IgD-negative memory B cell (primary cell): ENCODE measurements around the gene EPB41. TPM values are rescaled to one million over a fixed set of nuclear protein-coding genes. Genes with fewer than 3 reads are reported as not detected.

Experiments used
- H3K27ac Mint-ChIP-seq, 3 donors: one replicate each; pipeline ENCODE4 v1.8.0; 2020 to 2022; ENCODE audit warnings: mild to moderate bottlenecking in 3 of 3, mixed read lengths in 3 of 3, moderate library complexity in 1 of 3
- H3K27me3 Mint-ChIP-seq: one replicate; pipeline ENCODE4 v1.8.0; 2021; ENCODE audit warnings: mixed read lengths
- H3K36me3 Mint-ChIP-seq: one replicate; pipeline ENCODE4 v1.8.0; 2020; ENCODE audit warnings: mild to moderate bottlenecking, mixed read lengths
- H3K4me1 Mint-ChIP-seq, 3 donors: one replicate each; pipeline ENCODE4 v1.8.0; 2020 to 2022; ENCODE audit warnings: mixed read lengths in 3 of 3, mild to moderate bottlenecking in 1 of 3
- H3K4me3 Mint-ChIP-seq, 4 donors: one replicate each; pipeline ENCODE4 v1.8.0; 2020 to 2022; ENCODE audit warnings: mild to moderate bottlenecking in 4 of 4, mixed read lengths in 4 of 4, moderate library complexity in 3 of 4
- H3K9me3 Mint-ChIP-seq, 3 donors: one replicate each; pipeline ENCODE4 v1.8.0; 2020 to 2021; ENCODE audit warnings: mixed read lengths in 3 of 3, mild to moderate bottlenecking in 1 of 3
- polyA plus RNA-seq: library from polyadenylated mRNA; unstranded; fragments of 300-500 nt; fragmentation: Illumina TruSeq; gene quantifications from one replicate; pipeline ENCODE4 v1.2.3, GENCODE V29; 2021

Gene EPB41
- polyA plus RNA-seq, 1 donor from 2014 or later: 78.9 TPM

DNA sequence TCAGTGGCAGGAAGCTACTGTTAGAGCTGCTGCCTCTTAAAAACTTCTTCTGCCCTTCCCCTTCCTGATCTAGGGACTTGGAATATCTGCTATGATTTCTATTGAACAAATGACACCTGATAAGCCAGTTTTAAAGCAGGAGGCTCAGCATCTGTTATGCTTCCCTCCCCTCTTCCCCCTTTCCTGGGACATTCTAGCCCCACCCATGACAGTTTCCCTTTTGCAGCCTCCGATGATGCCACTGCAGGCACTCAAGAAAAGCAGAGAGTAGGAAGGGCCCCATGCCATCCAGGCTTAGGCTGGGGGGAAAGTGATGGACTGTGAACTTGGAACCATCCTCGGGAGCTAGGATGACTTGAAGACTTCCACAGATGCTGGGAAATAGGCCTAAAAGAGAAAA is 15.1 kb upstream of the EPB41 start:
- H3K4me3 Mint-ChIP-seq: no peak overlapping the region

DNA sequence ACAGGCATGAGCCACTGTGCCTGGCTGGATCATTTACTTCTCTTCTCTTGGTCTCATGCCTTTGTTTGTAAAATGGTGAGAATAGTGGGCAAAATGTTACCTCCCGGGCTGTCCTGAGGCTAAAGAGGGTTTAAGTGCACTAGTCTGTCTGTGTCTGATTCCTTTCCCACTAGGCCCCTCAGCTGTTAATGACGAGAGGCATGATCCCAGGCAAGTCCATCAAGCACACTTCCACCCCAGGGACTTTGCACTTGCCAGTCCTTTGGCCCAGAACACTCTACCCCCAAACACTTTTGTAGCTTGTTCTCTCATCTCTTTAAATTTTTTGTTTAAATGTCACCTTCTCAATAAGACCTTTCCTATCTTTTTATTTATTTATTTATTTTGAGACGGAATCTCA is 13.8 kb upstream of the EPB41 start:
- no peaks in the 10 kb centered on the region for H3K9me3 Mint-ChIP-seq
- no peak overlapping the region for H3K4me3 Mint-ChIP-seq
- H3K27ac Mint-ChIP-seq: peak overlapping the region in 1 of 3 donors; percentile 19
- no peaks in the 10 kb centered on the region for H3K27me3 Mint-ChIP-seq
- H3K36me3 Mint-ChIP-seq: peaks cover 8% of the 10 kb centered on the region
- peaks cover 25 to 39% (median 36%) of the 10 kb centered on the region in 3 donors for H3K4me1 Mint-ChIP-seq

More for the DNA sequence above, 15.1 kb upstream of the EPB41 start:
- Mint-ChIP-seq H3K27ac (peak overlapping the region in 1 of 3 donors; percentile 81), H3K9me3 (no peaks in the 10 kb centered on the region), H3K36me3 (peaks cover 6% of the 10 kb centered on the region), H3K27me3 (no peaks in the 10 kb centered on the region), H3K4me1 (peaks cover 26 to 41% (median 36%) of the 10 kb centered on the region in 3 donors)

DNA sequence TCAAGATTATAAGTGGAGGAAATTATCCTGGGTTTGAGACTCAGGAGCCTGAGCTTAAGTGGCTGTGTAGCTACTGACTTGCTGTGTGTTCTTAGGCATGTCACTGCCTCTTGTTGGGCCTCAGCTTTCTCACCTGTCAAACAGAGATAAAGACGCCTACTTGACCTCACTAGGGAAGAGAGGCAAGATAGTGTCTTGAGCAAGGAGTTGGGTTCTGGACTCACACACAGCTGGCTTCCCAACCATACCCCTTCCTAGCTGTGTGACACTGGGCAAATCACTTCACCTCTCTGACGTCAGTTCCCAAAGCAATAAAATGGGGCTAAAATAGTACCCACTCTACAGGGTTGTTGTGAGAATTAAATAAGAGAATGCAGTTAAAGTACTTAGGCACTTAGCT is 11.6 kb upstream of the EPB41 start:
- H3K36me3 Mint-ChIP-seq: peaks cover 6% of the 10 kb centered on the region
- H3K4me3 Mint-ChIP-seq: no peak overlapping the region
- H3K27me3 Mint-ChIP-seq: no peaks in the 10 kb centered on the region
- H3K27ac Mint-ChIP-seq: no peak overlapping the region
- no peaks in the 10 kb centered on the region for H3K9me3 Mint-ChIP-seq
- peaks cover 23 to 34% (median 33%) of the 10 kb centered on the region in 3 donors for H3K4me1 Mint-ChIP-seq

DNA sequence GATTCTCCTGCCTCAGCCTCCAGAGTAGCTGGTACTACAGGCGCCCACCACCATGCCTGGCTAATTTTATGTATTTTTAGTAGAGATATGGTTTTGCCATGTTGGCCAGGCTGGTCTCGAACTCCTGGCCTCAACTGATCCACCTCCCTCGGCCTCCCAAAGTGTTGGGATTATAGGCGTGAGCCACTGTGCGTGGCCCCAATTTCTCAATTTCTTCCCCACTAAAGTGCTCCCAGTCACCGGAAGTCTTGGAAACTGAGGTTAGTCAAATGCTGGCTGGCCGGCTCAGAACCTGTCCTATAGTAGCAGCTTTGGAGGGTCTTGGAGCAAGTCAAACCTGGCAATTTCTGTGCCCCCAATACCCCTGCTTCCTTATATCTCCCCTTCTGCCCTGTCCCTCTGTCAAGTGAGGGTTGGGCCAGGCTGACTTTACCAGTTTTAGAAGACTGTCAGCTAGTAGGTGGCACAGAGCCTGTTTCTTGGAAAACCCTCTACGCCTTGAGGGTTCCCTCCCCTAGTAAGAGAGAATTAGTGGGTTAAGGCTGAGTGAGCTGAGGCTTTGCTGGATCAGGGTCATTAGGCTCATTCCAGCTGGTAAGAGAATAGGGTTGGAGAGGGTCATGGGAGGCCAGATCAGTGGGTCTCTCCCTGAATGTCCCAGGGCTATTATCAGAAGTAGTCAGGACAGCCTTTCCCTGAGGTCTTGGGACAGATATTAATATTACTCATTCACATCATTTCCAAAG is 8.3 kb upstream of the EPB41 start:
- Mint-ChIP-seq H3K9me3 (no peaks in the 10 kb centered on the region), H3K27ac (peak overlapping the region in 2 of 3 donors; percentile 67), H3K36me3 (peaks cover 6% of the 10 kb centered on the region), H3K4me1 (peaks cover 11 to 15% (median 12%) of the 10 kb centered on the region in 3 donors), H3K27me3 (no peaks in the 10 kb centered on the region), H3K4me3 (peak overlapping the region in 1 of 4 donors; percentile 65)

DNA sequence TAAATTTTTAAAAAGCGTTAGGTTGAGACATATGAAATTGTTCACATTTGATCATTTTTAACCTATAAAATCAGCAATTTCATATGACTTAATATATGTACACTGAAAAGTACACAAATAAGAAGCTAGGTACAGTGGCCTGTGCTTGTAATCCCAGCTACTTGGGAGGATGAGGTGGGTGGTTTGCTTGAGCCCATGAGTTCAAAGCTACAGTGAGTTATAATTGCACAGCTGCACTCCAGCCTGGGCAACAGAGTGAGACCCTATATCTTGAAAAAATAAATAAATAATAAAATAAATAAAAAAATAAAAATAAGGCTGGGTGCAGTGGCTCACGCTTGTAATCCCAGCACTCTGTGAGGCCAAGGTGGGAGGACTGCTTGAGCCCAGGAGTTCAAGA is 5.2 kb upstream of the EPB41 start:
- H3K4me1 Mint-ChIP-seq: peaks cover 14 to 19% (median 15%) of the 10 kb centered on the region in 3 donors
- no peaks in the 10 kb centered on the region for H3K27me3 Mint-ChIP-seq
- H3K9me3 Mint-ChIP-seq: no peaks in the 10 kb centered on the region
- H3K4me3 Mint-ChIP-seq: no peak overlapping the region
- H3K36me3 Mint-ChIP-seq: peaks cover 4% of the 10 kb centered on the region
- no peak overlapping the region for H3K27ac Mint-ChIP-seq

DNA sequence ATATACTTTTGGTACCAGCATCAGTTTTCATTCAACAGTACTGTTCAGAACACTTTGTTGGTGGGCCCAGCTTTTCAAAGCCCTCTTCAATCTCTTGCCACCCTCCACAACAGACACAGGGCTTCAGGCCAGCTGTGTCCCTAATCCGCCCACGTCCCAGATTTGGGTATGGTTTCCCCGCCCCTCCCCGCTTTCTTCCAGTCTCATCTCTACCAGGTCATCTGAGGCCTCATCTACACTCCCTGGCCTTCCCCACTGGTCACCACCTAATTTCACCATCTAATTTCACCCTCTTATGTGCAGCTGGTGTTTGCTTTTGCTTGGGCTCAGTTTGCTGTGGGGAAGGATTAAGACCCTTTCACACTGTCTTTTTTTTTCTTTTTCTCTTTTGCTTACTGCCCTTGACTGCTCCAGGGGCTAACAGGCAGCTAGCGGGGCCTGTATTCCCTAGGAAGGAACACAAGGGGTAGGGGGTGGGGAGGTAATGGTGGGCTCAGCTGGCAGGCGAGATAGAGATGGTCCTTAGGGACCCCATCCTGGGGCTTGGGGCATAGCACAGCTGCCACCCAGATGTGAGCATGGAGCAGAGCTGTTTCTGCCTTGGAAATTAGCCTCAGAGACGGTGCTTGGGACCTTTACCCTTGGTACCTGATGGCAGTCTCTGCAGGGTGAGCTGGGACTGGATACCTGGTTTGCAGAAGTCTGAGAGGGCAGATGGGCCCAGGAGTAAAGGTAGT is 3.8 kb upstream of the EPB41 start:
- H3K27me3 Mint-ChIP-seq: no peaks in the 10 kb centered on the region
- H3K36me3 Mint-ChIP-seq: peaks cover 3% of the 10 kb centered on the region
- peaks cover 17 to 21% (median 20%) of the 10 kb centered on the region in 3 donors for H3K4me1 Mint-ChIP-seq
- H3K27ac Mint-ChIP-seq: peak overlapping the region; percentile 8 to 74 (median 32)
- no peaks in the 10 kb centered on the region for H3K9me3 Mint-ChIP-seq
- peak overlapping the region in 1 of 4 donors; percentile 63 for H3K4me3 Mint-ChIP-seq

DNA sequence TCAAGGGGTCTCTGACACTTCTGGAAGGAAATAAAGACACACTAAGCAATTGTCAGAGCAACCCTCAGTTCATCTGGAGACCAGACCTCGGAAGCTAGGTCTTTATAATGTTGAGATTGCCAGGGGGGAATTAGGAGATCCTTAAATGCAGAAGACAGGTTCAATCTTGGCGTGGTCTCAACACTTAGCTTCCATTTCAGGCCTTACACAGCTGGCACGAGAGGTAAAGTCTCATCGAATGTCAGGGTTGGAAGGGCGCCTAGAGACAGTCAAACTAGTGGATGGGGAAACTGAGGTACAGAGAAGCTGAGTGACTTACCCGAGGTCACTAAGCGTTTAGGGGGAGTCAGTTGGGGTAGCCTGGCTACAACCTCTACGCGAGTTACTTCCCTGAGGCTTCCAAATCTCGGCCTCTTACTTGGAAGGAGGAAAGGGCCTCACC is 562 bp upstream of the EPB41 start:
- no peaks in the 10 kb centered on the region for H3K9me3 Mint-ChIP-seq
- H3K36me3 Mint-ChIP-seq: peaks cover 2% of the 10 kb centered on the region
- no peaks in the 10 kb centered on the region for H3K27me3 Mint-ChIP-seq
- H3K4me3 Mint-ChIP-seq: peak overlapping the region; percentile 94 to 98 (median 96)
- H3K4me1 Mint-ChIP-seq: peaks cover 31 to 44% (median 42%) of the 10 kb centered on the region in 3 donors
- H3K27ac Mint-ChIP-seq: peak overlapping the region; percentile 90 to 93 (median 90)

DNA sequence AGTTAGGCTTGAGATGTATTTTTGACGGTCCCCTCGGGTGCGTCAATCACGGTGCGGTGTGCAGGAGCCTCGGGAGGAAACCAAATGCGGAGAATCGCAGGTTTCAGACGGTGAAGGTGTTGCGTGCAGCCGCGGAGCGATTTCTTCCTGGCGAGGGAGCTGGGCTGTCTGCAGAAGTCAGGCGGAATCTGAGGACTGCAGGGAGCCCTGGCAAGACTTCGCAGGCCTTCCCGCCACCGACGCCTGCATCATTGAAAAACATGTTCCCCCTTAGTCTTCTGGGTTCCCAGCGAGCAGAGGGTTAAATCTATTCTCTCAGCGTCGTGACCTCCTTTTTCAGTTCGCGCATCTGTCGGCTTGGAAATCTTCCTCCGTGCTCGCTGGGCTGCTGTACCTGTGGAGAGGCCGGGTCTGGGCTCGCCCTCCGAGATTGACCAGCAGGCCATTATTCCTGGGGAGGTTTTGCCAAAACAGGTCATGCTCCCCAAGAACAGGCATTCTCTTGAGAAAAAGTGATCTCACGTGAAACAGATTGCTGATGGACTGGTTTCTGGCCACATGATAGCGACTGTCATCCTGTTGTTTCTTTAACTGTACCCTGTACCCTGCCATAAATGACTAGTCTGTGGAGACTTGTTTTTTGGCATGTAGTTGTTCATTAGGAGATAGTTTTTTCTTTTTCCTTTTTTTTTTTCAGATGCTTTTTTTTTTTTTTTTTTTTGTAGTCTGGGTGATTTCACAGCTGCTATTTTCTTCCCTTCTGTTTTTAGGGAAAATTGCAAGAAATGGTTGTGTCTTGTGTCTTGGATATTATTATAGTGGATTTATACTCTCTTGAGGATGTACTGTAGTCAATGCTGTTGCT is 894 bp downstream of the EPB41 start:
- Mint-ChIP-seq H3K36me3 (peaks cover 2% of the 10 kb centered on the region), H3K4me3 (peak overlapping the region; percentile 94 to 98 (median 98)), H3K27ac (peak overlapping the region; percentile 95 to 97 (median 96)), H3K9me3 (no peaks in the 10 kb centered on the region), H3K4me1 (peaks cover 32 to 52% (median 45%) of the 10 kb centered on the region in 3 donors), H3K27me3 (no peaks in the 10 kb centered on the region)

DNA sequence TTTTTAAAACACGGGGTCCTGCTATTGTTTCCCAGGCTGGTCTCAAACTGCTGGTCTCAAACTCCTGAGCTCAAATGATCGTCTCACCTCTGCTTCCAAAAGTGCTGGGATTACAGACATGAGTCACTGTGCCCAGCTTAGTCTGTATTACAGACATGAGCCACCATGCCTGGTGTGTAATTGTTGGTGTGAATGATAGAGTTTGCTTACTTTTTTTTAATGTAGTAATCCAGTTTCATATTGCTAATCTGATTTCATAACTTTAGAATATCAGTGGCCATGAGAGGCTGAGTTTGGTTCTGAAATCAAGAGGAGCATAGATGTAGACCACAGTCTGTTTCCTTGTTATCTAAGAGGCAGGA is 3.4 kb downstream of the EPB41 start:
- Mint-ChIP-seq H3K27ac (peak overlapping the region in 1 of 3 donors; percentile 95), H3K9me3 (no peaks in the 10 kb centered on the region), H3K36me3 (peaks cover 5% of the 10 kb centered on the region), H3K4me1 (peaks cover 35 to 53% (median 53%) of the 10 kb centered on the region in 3 donors), H3K4me3 (peak overlapping the region; percentile 34 to 66 (median 48)), H3K27me3 (no peaks in the 10 kb centered on the region)

DNA sequence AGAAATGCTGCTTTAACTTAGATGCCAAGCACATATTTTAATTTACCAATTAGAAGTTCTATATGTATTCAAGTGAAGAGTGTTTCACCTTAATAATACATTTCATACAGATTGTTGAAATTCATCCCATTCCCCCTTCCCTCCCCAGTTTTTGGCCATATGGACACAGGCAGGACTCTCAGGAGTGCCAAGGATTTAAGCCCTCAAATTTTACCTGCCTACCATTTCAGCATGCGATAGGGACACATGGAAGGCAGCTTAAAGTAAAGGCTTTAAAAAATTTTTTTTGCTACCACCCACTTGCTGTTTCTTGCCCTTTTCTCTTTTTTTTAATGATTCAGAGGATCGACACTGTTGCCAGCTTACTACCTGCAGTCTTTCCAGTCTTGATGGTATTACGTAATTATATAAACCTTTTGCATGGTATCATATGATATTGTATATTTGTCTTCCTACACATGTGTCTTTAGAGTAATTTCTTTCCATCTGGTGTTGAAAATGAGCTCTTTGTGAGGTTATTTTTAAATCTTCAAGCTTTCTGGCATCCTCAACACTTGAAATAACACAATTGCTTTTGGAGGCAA is 7.0 kb downstream of the EPB41 start:
- Mint-ChIP-seq H3K4me3 (peak overlapping the region in 2 of 4 donors; percentile 5 to 63), H3K36me3 (peaks cover 7% of the 10 kb centered on the region)

DNA sequence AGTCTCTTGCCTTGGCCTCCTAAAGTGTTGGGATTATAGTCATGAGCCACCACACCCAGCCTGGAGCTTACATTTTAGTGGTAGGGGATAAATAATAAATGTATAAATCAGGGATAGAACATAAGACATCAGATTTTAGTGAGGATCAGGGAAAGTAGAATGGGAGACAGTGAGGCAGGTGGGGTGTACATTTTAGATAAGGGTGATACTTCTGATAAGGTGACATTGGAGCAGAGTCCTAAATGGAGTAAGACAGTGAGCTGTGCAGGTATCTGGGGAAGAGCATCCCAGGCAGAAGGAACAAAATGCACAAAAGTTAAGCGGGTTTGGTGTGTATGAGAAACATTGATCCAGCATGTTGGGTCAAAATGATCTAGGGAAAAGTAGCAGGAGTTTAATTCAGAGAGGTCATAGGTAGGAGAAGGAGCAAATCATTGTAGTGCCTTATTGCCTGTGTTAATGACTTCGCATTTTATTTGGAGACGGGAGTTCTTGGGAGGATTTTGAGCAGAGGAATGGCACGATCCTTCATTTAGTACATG is 11.1 kb downstream of the EPB41 start:
- Mint-ChIP-seq H3K27me3 (no peaks in the 10 kb centered on the region), H3K4me1 (peaks cover 30 to 49% (median 46%) of the 10 kb centered on the region in 3 donors), H3K36me3 (peaks cover 5% of the 10 kb centered on the region), H3K9me3 (no peaks in the 10 kb centered on the region), H3K4me3 (peak overlapping the region in 2 of 4 donors; percentile 17 to 79), H3K27ac (peak overlapping the region; percentile 51 to 96 (median 64))

More for the DNA sequence above, 7.0 kb downstream of the EPB41 start:
- H3K4me1 Mint-ChIP-seq: peaks cover 37 to 53% (median 40%) of the 10 kb centered on the region in 3 donors
- H3K9me3 Mint-ChIP-seq: no peaks in the 10 kb centered on the region
- peak overlapping the region in 2 of 3 donors; percentile 31 to 37 for H3K27ac Mint-ChIP-seq
- H3K27me3 Mint-ChIP-seq: no peaks in the 10 kb centered on the region

DNA sequence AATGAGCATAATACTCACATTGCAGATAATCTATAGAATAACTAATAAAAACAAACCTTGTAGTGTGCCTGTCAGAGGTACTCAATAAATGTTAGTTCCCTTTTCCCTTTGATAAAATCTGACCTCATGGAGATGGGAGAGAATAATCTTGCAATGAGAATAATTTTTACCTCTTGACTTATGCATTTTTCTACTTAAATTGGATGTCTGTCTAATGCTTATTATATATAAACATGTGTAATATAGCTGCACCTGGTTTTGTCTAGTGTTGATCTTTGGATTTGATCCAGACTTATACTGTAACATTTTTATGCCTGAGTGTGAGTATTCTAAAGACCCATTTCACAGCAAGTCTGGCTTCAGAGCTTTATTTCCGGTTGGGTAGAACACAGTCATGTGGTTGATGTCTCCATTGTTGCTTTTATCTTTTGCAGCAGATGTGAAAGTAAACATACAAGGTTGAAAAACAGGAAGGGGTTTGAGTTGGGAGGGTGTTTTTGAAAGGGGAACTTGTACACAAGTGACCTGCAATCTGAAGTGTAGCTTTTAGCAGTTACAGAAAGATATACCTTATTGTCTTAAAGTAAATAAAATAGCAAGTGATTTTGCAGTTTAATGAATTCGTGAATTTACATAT is 12.4 kb downstream of the EPB41 start:
- Mint-ChIP-seq H3K27ac (peak overlapping the region; percentile 51 to 96 (median 64)), H3K9me3 (no peaks in the 10 kb centered on the region), H3K4me3 (peak overlapping the region; percentile 59 to 94 (median 82)), H3K4me1 (peaks cover 24 to 48% (median 46%) of the 10 kb centered on the region in 3 donors), H3K36me3 (peaks cover 2% of the 10 kb centered on the region), H3K27me3 (no peaks in the 10 kb centered on the region)

DNA sequence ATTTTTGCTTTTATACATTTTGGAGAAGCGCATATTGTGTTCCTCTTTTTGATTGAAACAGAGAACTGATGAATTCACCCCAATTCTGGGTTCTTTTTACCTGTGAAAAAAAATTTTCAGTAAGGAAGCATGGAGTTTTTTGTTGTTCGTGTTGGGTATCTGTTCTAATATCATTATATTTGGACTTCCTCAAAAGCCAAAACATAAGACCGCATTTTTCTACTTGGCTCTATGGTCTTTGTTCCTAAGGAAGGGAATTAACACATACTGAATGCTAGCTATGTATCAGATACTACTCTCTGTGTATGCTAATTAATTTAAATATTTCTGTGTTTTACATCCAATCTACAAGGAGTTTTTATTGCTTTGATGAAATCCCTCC is 12.9 kb downstream of the EPB41 start:
- Mint-ChIP-seq H3K4me3 (peak overlapping the region; percentile 59 to 94 (median 82)), H3K9me3 (no peaks in the 10 kb centered on the region), H3K27me3 (no peaks in the 10 kb centered on the region), H3K36me3 (peaks cover 2% of the 10 kb centered on the region), H3K4me1 (peaks cover 24 to 50% (median 49%) of the 10 kb centered on the region in 3 donors), H3K27ac (peak overlapping the region; percentile 51 to 96 (median 64))
